GM12878 (cell line): ENCODE data around the gene SON. TPM values are rescaled to one million over a fixed set of nuclear protein-coding genes. Genes with fewer than 3 reads are reported as not detected.

Experiments
- ATAC-seq: fragments of 200-7000 bp; cut with Tn5 transposase; 3 replicates; pipeline ENCODE4 v1.9.1; 2020; ENCODE audit warnings: mild to moderate bottlenecking, moderate library complexity
- BruUV-seq: library from RNA; stranded (reverse); fragments of 400-500 nt; replicated peaks from 2 replicates; lab custom pipeline; 2021; lab: Mats Ljungman, UMichigan
- CTCF ChIA-PET: fragments of 300-600 bp; sonication (Branson Sonifier 250); formaldehyde crosslinking; extraction: SDS; loops from one replicate; lab custom pipeline; 2021; ENCODE audit warnings: inconsistent platforms; lab: Yijun Ruan, JAX
- POLR2A ChIA-PET: fragments of 350-600 bp; formaldehyde crosslinking; extraction: SDS; loops from one replicate; lab custom pipeline; 2021; ENCODE audit warnings: inconsistent platforms; lab: Charles Lee
- RAD21 ChIA-PET: fragments of 300-600 bp; sonication (Branson Sonifier 250); formaldehyde crosslinking; loops from one replicate; lab custom pipeline; 2023; ENCODE audit warnings: antibody characterized with exemption; ENCODE audit not compliant: unreplicated experiment; lab: Charles Lee
- SMC1A ChIA-PET: fragments of 300-600 bp; sonication (Branson Sonifier 250); formaldehyde crosslinking; loops from one replicate; lab custom pipeline; 2023; ENCODE audit not compliant: unreplicated experiment, uncharacterized antibody; lab: Charles Lee
- DNase-seq: peaks from one replicate; pipeline ENCODE4 v3.0.0-alpha.2; 2011; ENCODE audit warnings: low read depth, low spot score
- FAIRE-seq: peaks from 3 replicates; lab custom pipeline; 2011; peaks lifted over from hg19 to GRCh38; lab: Jason Lieb, UNC
- H2AFZ ChIP-seq: 2 replicates; pipeline ENCODE4 v1.6.0; 2011; ENCODE audit warnings: low read depth, low read length, control low read depth; ENCODE audit not compliant: control insufficient read depth
- H3K27ac ChIP-seq: 2 replicates; pipeline ENCODE4 v1.5.1; 2011; ENCODE audit warnings: control low read depth; ENCODE audit not compliant: control insufficient read depth, insufficient read depth
- H3K27me3 ChIP-seq, 2 experiments: replicated peaks in 1 of 2; 2 replicates each; pipeline versions ENCODE4 v1.6.0 to v1.6.1; 2011; ENCODE audit warnings: low read length in 1 of 2; ENCODE audit not compliant: control insufficient read depth in 2 of 2, insufficient read depth in 2 of 2
- H3K36me3 ChIP-seq, 2 experiments: 2 replicates each; pipeline ENCODE4 v1.5.1; 2011; ENCODE audit warnings: low read length in 1 of 2; ENCODE audit not compliant: control insufficient read depth in 2 of 2, insufficient read depth in 2 of 2
- H3K4me1 ChIP-seq: 2 replicates; pipeline ENCODE4 v1.6.1; 2011; ENCODE audit warnings: mild to moderate bottlenecking, low read length, moderate library complexity, mixed read lengths; ENCODE audit not compliant: control insufficient read depth, insufficient read depth
- H3K4me2 ChIP-seq: 2 replicates; pipeline ENCODE4 v1.6.0; 2011; ENCODE audit warnings: control low read depth; ENCODE audit not compliant: control insufficient read depth, insufficient read depth
- H3K4me3 ChIP-seq: fragments of 200-600 bp; sonication (generic); 2 replicates; pipeline ENCODE4 v1.5.1; 2016
- H3K79me2 ChIP-seq: 2 replicates; pipeline ENCODE4 v1.6.0; 2011; ENCODE audit warnings: low read length; ENCODE audit not compliant: control insufficient read depth, insufficient read depth
- H3K9ac ChIP-seq: 2 replicates; pipeline ENCODE4 v1.8.0; 2011; ENCODE audit warnings: low read length, control low read depth, mixed read lengths; ENCODE audit not compliant: control insufficient read depth, insufficient read depth
- H3K9me3 ChIP-seq: replicated peaks from 3 replicates; pipeline ENCODE4 v1.5.1; 2011; ENCODE audit warnings: mild to moderate bottlenecking, low read length; ENCODE audit not compliant: control insufficient read depth, insufficient read depth
- H4K20me1 ChIP-seq: 2 replicates; pipeline ENCODE4 v1.6.0; 2011; ENCODE audit not compliant: control insufficient read depth, insufficient read depth
- ATF7 ChIP-seq: fragments of 450-650 bp; IDR thresholded peaks from 2 replicates; pipeline ENCODE4 v1.6.1; 2016; ENCODE audit warnings: low read depth, mild to moderate bottlenecking
- BCL11A ChIP-seq: IDR thresholded peaks from 2 replicates; pipeline ENCODE4 v1.6.1; 2011; ENCODE audit warnings: low read depth, low read length
- CEBPZ ChIP-seq: fragments of 150-350 bp; IDR thresholded peaks from 2 replicates; pipeline ENCODE4 v1.6.1; 2016; ENCODE audit warnings: low read depth, low read length
- CREB1 ChIP-seq: IDR thresholded peaks from 2 replicates; pipeline ENCODE4 v1.6.1; 2012; ENCODE audit warnings: low read depth, mild to moderate bottlenecking, inconsistent platforms
- CREM ChIP-seq: IDR thresholded peaks from 2 replicates; pipeline ENCODE4 v1.6.1; 2014; ENCODE audit warnings: antibody characterized with exemption, low read depth
- IKZF1 ChIP-seq: fragments of 450-650 bp; conservative IDR thresholded peaks from 2 replicates; pipeline ENCODE4 v1.6.1; 2017; ENCODE audit warnings: antibody characterized with exemption, mild to moderate bottlenecking
- PML ChIP-seq: IDR thresholded peaks from 2 replicates; pipeline ENCODE4 v1.6.1; 2012; ENCODE audit warnings: low read length, inconsistent platforms
- POLR2AphosphoS5 ChIP-seq: IDR thresholded peaks from 2 replicates; pipeline ENCODE4 v1.6.1; 2011; ENCODE audit warnings: mild to moderate bottlenecking, low read length, inconsistent platforms
- POU2F2 ChIP-seq: IDR thresholded peaks from 3 replicates; pipeline ENCODE4 v1.6.1; 2011; ENCODE audit warnings: low read depth, mild to moderate bottlenecking, low read length, borderline replicate concordance
- WGBS: methylation state at CpG from one replicate; pipeline ENCODE4 v1.1.6; 2016; ENCODE audit warnings: low lambda C conversion rate; ENCODE audit not compliant: insufficient replicate concordance, insufficient coverage; ENCODE audit errors: missing lambda C conversion rate; 5-methylcytosine and 5-hydroxymethylcytosine counted together
- in situ Hi-C: fragments of 300-500 bp; cut with MboI; formaldehyde crosslinking; loops from 9 replicates; pipeline ENCODE4 v1.14.3; 2018; ENCODE audit warnings: mixed read lengths
- intact Hi-C: fragments of 100-400 bp; cut with micrococcal nuclease; formaldehyde crosslinking; loops from one replicate; pipeline ENCODE4 v1.14.2; 2022; ENCODE audit not compliant: unreplicated experiment
- polyA plus RNA-seq, 11 experiments: library from polyadenylated mRNA; depleted of rRNA in 4 of 11; unstranded in 6 of 11; stranded (reverse) in 5 of 11; fragments of >200 nt; fragmentation: Nextera tagmentation in 4 of 11; fragmentation: Illumina TruSeq in 1 of 11; extraction: Ambion mirVana in 4 of 11; extraction: Trizol in 1 of 11; gene quantifications; 1 replicate in 1 of 11; 2 replicates in 10 of 11; pipeline versions ENCODE4 v1.2.1 to v1.2.3, GENCODE V29; 2011 to 2016; ENCODE audit warnings: inconsistent platforms in 2 of 11, missing spikeins in 2 of 11, low read depth in 1 of 11
- total RNA-seq, 4 experiments: library from RNA; depleted of rRNA in 3 of 4; stranded (reverse); fragments of >200 nt in 3 of 4; fragmentation: Illumina TruSeq in 1 of 4; extraction: Trizol in 1 of 4; gene quantifications; 2 replicates each; pipeline versions ENCODE4 v1.2.1 to v1.2.3, GENCODE V29; 2013 to 2021
- TF ChIP-seq, protein P1 (sequence below): fragments of 450-650 bp; IDR thresholded peaks from 2 replicates; pipeline ENCODE4 v1.6.1; 2016; ENCODE audit warnings: mild to moderate bottlenecking
- TF ChIP-seq, protein P2 (sequence below): fragments of 450-650 bp; IDR thresholded peaks from 2 replicates; pipeline ENCODE4 v1.6.1; 2017; ENCODE audit warnings: mild to moderate bottlenecking

SON gene
- total and polyA plus RNA-seq, 10 of the 15 experiments (the other 5 are each of a cell fraction or from before 2014, with no cell fraction given), result 95.7 to 788 (median 251) TPM

DNA sequence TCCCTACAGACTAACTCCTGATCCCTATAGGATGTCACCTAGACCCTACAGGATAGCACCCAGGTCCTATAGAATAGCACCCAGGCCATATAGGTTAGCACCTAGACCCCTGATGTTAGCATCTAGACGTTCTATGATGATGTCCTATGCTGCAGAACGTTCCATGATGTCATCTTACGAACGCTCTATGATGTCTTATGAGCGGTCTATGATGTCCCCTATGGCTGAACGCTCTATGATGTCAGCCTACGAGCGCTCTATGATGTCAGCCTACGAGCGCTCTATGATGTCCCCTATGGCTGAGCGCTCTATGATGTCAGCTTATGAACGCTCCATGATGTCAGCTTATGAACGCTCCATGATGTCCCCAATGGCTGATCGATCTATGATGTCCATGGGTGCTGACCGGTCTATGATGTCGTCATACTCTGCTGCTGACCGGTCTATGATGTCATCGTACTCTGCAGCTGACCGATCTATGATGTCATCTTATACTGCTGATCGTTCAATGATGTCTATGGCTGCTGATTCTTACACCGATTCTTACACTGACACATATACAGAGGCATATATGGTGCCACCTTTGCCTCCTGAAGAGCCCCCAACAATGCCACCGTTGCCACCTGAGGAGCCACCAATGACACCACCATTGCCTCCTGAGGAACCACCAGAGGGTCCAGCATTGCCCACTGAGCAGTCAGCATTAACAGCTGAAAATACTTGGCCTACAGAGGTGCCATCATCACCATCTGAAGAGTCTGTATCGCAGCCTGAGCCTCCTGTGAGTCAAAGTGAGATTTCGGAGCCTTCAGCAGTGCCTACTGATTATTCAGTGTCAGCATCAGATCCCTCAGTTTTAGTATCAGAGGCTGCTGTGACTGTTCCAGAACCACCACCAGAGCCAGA lies 9.5 kb downstream of the SON start:
- CTCF ChIA-PET, result interaction anchor here (1.4 kb wide), 1 partner anchor 53 kb away, joined by 4 read pairs; no protein-coding TSS in a partner anchor
- POLR2A ChIA-PET, result interaction anchor here (0.6 kb wide), 1 partner anchor 85 kb away, joined by 6 read pairs; no protein-coding TSS in a partner anchor
- Histone ChIP-seq H3K79me2 (peaks cover 89% of the 10 kb centered on the region), H3K4me2 (no peak overlapping the region), H3K4me1 (no peaks in the 10 kb centered on the region), H3K36me3 (peaks cover 43 to 62% of the 10 kb centered on the region in 2 experiments), H4K20me1 (peaks cover 2% of the 10 kb centered on the region), H3K27me3 (no peaks in the 10 kb centered on the region), H3K9ac (no peak overlapping the region), H3K9me3 (peaks cover 21% of the 10 kb centered on the region; the same call in 2 of the 3 replicates), H3K4me3 (no peak overlapping the region), H2AFZ (no peak overlapping the region), H3K27ac (no peak overlapping the region)
- SMC1A ChIA-PET, result interaction anchor here (1.0 kb wide), 1 partner anchor 21 kb away, joined by 6 read pairs; no protein-coding TSS in a partner anchor
- no TSS peak for BruUV-seq
- ATAC-seq (no peak), DNase-seq (no peak), FAIRE-seq (no peak)
- TF ChIP-seq POLR2AphosphoS5 (peak; percentile 81), CEBPZ (no peak), IKZF1 (no peak), BCL11A (no peak), POU2F2 (no peak), ATF7 (peak; percentile 92), PML (peak; percentile 41; the same call in 1 of the 2 replicates), CREM (peak; percentile 61; the same call in 1 of the 2 replicates), CREB1 (peak; percentile 81)
- TF ChIP-seq, protein P1, sequence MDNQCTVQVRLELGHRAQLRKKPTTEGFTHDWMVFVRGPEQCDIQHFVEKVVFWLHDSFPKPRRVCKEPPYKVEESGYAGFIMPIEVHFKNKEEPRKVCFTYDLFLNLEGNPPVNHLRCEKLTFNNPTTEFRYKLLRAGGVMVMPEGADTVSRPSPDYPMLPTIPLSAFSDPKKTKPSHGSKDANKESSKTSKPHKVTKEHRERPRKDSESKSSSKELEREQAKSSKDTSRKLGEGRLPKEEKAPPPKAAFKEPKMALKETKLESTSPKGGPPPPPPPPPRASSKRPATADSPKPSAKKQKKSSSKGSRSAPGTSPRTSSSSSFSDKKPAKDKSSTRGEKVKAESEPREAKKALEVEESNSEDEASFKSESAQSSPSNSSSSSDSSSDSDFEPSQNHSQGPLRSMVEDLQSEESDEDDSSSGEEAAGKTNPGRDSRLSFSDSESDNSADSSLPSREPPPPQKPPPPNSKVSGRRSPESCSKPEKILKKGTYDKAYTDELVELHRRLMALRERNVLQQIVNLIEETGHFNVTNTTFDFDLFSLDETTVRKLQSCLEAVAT, result 0 out of 2 replicates have a peak, but pooled peaks have one; percentile 42
- TF ChIP-seq, protein P2, sequence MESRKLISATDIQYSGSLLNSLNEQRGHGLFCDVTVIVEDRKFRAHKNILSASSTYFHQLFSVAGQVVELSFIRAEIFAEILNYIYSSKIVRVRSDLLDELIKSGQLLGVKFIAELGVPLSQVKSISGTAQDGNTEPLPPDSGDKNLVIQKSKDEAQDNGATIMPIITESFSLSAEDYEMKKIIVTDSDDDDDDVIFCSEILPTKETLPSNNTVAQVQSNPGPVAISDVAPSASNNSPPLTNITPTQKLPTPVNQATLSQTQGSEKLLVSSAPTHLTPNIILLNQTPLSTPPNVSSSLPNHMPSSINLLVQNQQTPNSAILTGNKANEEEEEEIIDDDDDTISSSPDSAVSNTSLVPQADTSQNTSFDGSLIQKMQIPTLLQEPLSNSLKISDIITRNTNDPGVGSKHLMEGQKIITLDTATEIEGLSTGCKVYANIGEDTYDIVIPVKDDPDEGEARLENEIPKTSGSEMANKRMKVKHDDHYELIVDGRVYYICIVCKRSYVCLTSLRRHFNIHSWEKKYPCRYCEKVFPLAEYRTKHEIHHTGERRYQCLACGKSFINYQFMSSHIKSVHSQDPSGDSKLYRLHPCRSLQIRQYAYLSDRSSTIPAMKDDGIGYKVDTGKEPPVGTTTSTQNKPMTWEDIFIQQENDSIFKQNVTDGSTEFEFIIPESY, result peak; percentile 41
- RAD21 ChIA-PET, result no interaction called here
- intact Hi-C loops (no loop called here), in situ Hi-C loops (no loop called here)
- WGBS, result 94% methylated on average over 24 of the region's 24 CpGs
